Gastrocnemius medialis (tissue), 4 donors: ENCODE measurements around the gene SEPHS1.

ENCODE experiments used
- CTCF ChIP-seq, 5 experiments: fragments of 450-650 bp in 3 of 5; fragments of 200-600 bp in 2 of 5; sonication (generic) in 2 of 5; IDR thresholded peaks in 4 of 5; conservative IDR thresholded peaks in 1 of 5; 1 replicate in 4 of 5; 2 replicates in 1 of 5; pipeline ENCODE4 v1.5.1; 2016 to 2019; ENCODE audit warnings: antibody characterized with exemption in 5 of 5, mild to moderate bottlenecking in 3 of 5, moderate library complexity in 3 of 5
- POLR2A ChIP-seq, 2 donors: fragments of 450-650 bp; IDR thresholded peaks; one replicate each; pipeline ENCODE4 v1.6.1; 2017; ENCODE audit warnings: antibody characterized with exemption in 2 of 2, mild to moderate bottlenecking in 2 of 2, moderate library complexity in 2 of 2

DNA sequence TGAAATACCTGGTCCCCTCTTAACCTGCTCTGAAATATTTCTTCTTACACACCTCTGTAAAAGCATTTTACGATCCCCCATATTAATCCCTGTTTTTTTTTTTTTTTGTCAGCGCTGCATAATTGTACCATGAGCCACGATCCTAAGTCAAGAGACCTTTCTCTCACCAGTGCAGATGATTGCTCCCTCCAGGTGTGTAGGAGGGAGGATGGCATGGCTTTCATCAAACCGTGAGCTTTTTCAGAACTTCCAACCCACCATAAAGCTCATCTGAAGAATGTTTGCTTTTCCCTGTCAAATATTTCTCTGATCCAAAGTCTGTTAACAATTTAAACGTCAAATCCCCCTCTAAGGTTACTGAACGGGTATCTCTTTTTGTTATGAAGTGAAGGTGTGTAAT lies 28.2 kb upstream of the SEPHS1 start:
- TF ChIP-seq CTCF (IDR thresholded peaks at IDR 0.05 in 4 of 5, conservative IDR thresholded peaks at IDR 0.05 in 1 of 5) (no peak), POLR2A (IDR thresholded peaks at IDR 0.05) (no peak)
